DND-41 (cell line): ENCODE measurements around the gene TBXT.

Experiments
- ATAC-seq: fragments of 200-7000 bp; cut with Tn5 transposase; 3 replicates; pipeline ENCODE4 v1.9.1; 2021; ENCODE audit warnings: low read depth; ENCODE audit not compliant: insufficient read depth
- DNase-seq: peaks from one replicate; pipeline ENCODE4 v3.0.0-alpha.2; 2020
- H2AFZ ChIP-seq: 2 replicates; pipeline ENCODE4 v1.6.0; 2012; ENCODE audit warnings: low read depth, low read length
- H3K27ac ChIP-seq: 2 replicates; pipeline ENCODE4 v1.5.1; 2012; ENCODE audit warnings: low read length, inconsistent platforms
- H3K27me3 ChIP-seq: fragments of 200-600 bp; sonication (generic); 2 replicates; pipeline ENCODE4 v1.6.0; 2012; ENCODE audit warnings: low read length, mild to moderate bottlenecking, inconsistent platforms; ENCODE audit not compliant: insufficient read depth, poor library complexity
- H3K36me3 ChIP-seq: 2 replicates; pipeline ENCODE4 v1.5.1; 2012; ENCODE audit warnings: low read length, inconsistent platforms; ENCODE audit not compliant: insufficient read depth
- H3K4me1 ChIP-seq: 2 replicates; pipeline ENCODE4 v1.5.1; 2012; ENCODE audit warnings: mild to moderate bottlenecking, low read length; ENCODE audit not compliant: insufficient read depth
- H3K4me2 ChIP-seq: 2 replicates; pipeline ENCODE4 v1.6.0; 2012; ENCODE audit warnings: mild to moderate bottlenecking, moderate library complexity, low read length, inconsistent platforms; ENCODE audit not compliant: insufficient read depth
- H3K4me3 ChIP-seq, 2 experiments: fragments of 200-600 bp in 1 of 2; shearing (Covaris generic) in 1 of 2; 2 replicates each; pipeline ENCODE4 v1.5.1; 2012 to 2016; ENCODE audit warnings: inconsistent platforms in 2 of 2, low read length in 2 of 2, mild to moderate bottlenecking in 2 of 2, low read depth in 1 of 2, moderate library complexity in 1 of 2
- H3K79me2 ChIP-seq: 2 replicates; pipeline ENCODE4 v1.6.0; 2012; ENCODE audit warnings: low read length, inconsistent platforms; ENCODE audit not compliant: insufficient read depth
- H3K9ac ChIP-seq: 2 replicates; pipeline ENCODE4 v1.6.0; 2012; ENCODE audit warnings: low read depth, mild to moderate bottlenecking, inconsistent platforms, low read length, moderate library complexity
- H3K9me3 ChIP-seq: 2 replicates; pipeline ENCODE4 v1.5.1; 2012; ENCODE audit warnings: low read length, moderate library complexity, mild to moderate bottlenecking, inconsistent platforms; ENCODE audit not compliant: insufficient read depth, severe bottlenecking
- H4K20me1 ChIP-seq: 2 replicates; pipeline ENCODE4 v1.6.0; 2012; ENCODE audit warnings: low read length; ENCODE audit not compliant: insufficient read depth
- EZH2 ChIP-seq: IDR thresholded peaks from 3 replicates; pipeline ENCODE4 v1.6.1; 2012; ENCODE audit warnings: borderline replicate concordance, low read depth, mild to moderate bottlenecking, moderate library complexity, low read length, inconsistent platforms; ENCODE audit not compliant: severe bottlenecking
- TF ChIP-seq, protein P1 (sequence below): IDR thresholded peaks from 2 replicates; pipeline ENCODE4 v1.5.1; 2012; ENCODE audit warnings: borderline replicate concordance, low read length, moderate library complexity, mild to moderate bottlenecking; ENCODE audit not compliant: poor library complexity, severe bottlenecking; ENCODE audit errors: extremely low read depth

TBXT gene

DNA sequence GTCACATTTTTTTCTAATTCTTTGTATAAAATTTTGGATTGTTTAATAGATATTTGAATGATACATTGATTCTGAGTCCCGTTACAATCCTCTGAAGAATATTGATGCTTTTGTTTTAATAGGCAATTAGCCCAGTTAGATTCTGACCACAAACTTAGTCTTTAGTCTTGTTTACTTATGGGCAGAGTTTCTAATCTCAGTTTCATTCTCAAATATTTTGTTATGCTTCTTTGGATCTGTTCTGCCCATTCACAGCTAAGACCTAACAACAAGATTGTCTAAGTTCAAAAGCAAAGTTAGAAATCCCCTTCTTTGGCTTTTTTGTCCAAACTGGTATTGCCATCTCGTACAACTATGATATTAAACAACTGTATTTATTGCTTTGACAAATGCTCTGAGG is 58.0 kb downstream of the TBXT start:
- H3K4me1 ChIP-seq: peaks cover 8% of the 10 kb centered on the region
- peaks cover 2% of the 10 kb centered on the region for H3K9me3 ChIP-seq
- H3K36me3 ChIP-seq: no peaks in the 10 kb centered on the region
- ATAC-seq (no peak), DNase-seq (no peak)
- TF ChIP-seq, protein P1, sequence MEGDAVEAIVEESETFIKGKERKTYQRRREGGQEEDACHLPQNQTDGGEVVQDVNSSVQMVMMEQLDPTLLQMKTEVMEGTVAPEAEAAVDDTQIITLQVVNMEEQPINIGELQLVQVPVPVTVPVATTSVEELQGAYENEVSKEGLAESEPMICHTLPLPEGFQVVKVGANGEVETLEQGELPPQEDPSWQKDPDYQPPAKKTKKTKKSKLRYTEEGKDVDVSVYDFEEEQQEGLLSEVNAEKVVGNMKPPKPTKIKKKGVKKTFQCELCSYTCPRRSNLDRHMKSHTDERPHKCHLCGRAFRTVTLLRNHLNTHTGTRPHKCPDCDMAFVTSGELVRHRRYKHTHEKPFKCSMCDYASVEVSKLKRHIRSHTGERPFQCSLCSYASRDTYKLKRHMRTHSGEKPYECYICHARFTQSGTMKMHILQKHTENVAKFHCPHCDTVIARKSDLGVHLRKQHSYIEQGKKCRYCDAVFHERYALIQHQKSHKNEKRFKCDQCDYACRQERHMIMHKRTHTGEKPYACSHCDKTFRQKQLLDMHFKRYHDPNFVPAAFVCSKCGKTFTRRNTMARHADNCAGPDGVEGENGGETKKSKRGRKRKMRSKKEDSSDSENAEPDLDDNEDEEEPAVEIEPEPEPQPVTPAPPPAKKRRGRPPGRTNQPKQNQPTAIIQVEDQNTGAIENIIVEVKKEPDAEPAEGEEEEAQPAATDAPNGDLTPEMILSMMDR: no peak
- no peak for TF ChIP-seq EZH2
- no peaks in the 10 kb centered on the region for H3K79me2 ChIP-seq
- no peaks in the 10 kb centered on the region for H4K20me1 ChIP-seq
- H3K4me3 ChIP-seq: no peak overlapping the region
- no peak overlapping the region for H3K4me2 ChIP-seq
- H3K9ac ChIP-seq: no peak overlapping the region
- H3K27me3 ChIP-seq: no peaks in the 10 kb centered on the region
- H3K27ac ChIP-seq: no peak overlapping the region
- H2AFZ ChIP-seq: no peak overlapping the region
